HG03439 (cell line): ENCODE results near the gene GSX2.
"Not testable (repeated sequence)": the region's sequence is repeated elsewhere in the genome, so short reads cannot be mapped to it uniquely, and the experiment has no call there.

Experiments used
- ATAC-seq: cut with Tn5 transposase; IDR thresholded peaks from one replicate; pipeline ENCODE4 v1.9.1; 2021; ENCODE audit warnings: mild to moderate bottlenecking, moderate library complexity; ENCODE audit not compliant: unreplicated experiment

GSX2 gene

GRCh38 chr4:54101190-54102041 lies 1.5 kb downstream of the GSX2 start:
- no peak for ATAC-seq

GRCh38 chr4:54102531-54103106 lies 2.7 kb downstream of the GSX2 start:
- ATAC-seq = no peak

- ATAC-seq = no peak
Observed at GRCh38 chr4:54103190-54103574, 3.2 kb downstream of the GSX2 start.

GRCh38 chr4:54104907-54105306 lies 4.9 kb downstream of the GSX2 start:
- ATAC-seq = no peak

- no peak for ATAC-seq
Observed at GRCh38 chr4:54107951-54108748, 8.2 kb downstream of the GSX2 start.

- ATAC-seq = no peak
Observed at GRCh38 chr4:54109241-54110018, 9.5 kb downstream of the GSX2 start.

GRCh38 chr4:54110019-54110416 lies 10.1 kb downstream of the GSX2 start:
- ATAC-seq = no peak

GRCh38 chr4:54113206-54113605 lies 13.2 kb downstream of the GSX2 start:
- not testable (repeated sequence) for ATAC-seq

- not testable (repeated sequence) for ATAC-seq
Observed at GRCh38 chr4:54116246-54116645, 16.3 kb downstream of the GSX2 start.

- no peak for ATAC-seq
Observed at GRCh38 chr4:54118850-54119589, 19.1 kb downstream of the GSX2 start.

- no peak for ATAC-seq
Observed at GRCh38 chr4:54120518-54120917, 20.6 kb downstream of the GSX2 start.

- no peak for ATAC-seq
Observed at GRCh38 chr4:54127660-54128059, 27.7 kb downstream of the GSX2 start.

- ATAC-seq = not testable (repeated sequence)
Observed at GRCh38 chr4:54128694-54129093, 28.7 kb downstream of the GSX2 start.

GRCh38 chr4:54139332-54139731 lies 39.4 kb downstream of the GSX2 start:
- ATAC-seq = no peak

GRCh38 chr4:54140287-54140686 lies 40.3 kb downstream of the GSX2 start:
- no peak for ATAC-seq

- ATAC-seq = no peak
Observed at GRCh38 chr4:54144199-54144598, 44.2 kb downstream of the GSX2 start.

- ATAC-seq = no peak
Observed at GRCh38 chr4:54144661-54145171, 44.8 kb downstream of the GSX2 start.

- no peak for ATAC-seq
Observed at GRCh38 chr4:54146139-54146538, 46.2 kb downstream of the GSX2 start.

GRCh38 chr4:54149323-54149722 lies 49.4 kb downstream of the GSX2 start:
- ATAC-seq = no peak
